GM04504 (cell line): ENCODE results near the gene EIF4E2.
"Not testable (repeated sequence)": the region's sequence is repeated elsewhere in the genome, so short reads cannot be mapped to it uniquely, and the experiment has no call there.

ENCODE experiments used
- DNase-seq: peaks from one replicate; pipeline ENCODE4 v3.0.0-alpha.2; 2012; ENCODE audit warnings: low read depth

The EIF4E2 gene

GRCh38 chr2:232522623-232523401, 27.7 kb upstream of the EIF4E2 start:
- DNase-seq = no peak

- no peak for DNase-seq
These were observed 27.1 kb upstream of the EIF4E2 start for GRCh38 chr2:232523402-232523681.

- no peak for DNase-seq
These were observed 26.5 kb upstream of the EIF4E2 start for GRCh38 chr2:232523682-232524597.

GRCh38 chr2:232524771-232525170, 25.7 kb upstream of the EIF4E2 start:
- no peak for DNase-seq

GRCh38 chr2:232525199-232525598, 25.3 kb upstream of the EIF4E2 start:
- DNase-seq = no peak

GRCh38 chr2:232525791-232526371, 24.6 kb upstream of the EIF4E2 start, which contains the start of gene CHRND:
CHRND (plus strand) TSS chr2:232526160; CDS start chr2:232526216, 56 bp downstream.
- no peak for DNase-seq

- DNase-seq = no peak
These were observed 24.0 kb upstream of the EIF4E2 start for GRCh38 chr2:232526372-232526941.

- no peak for DNase-seq
These were observed 22.5 kb upstream of the EIF4E2 start for GRCh38 chr2:232527905-232528470.

GRCh38 chr2:232528746-232529460, 21.6 kb upstream of the EIF4E2 start:
- DNase-seq = no peak

- no peak for DNase-seq
These were observed 20.5 kb upstream of the EIF4E2 start for GRCh38 chr2:232529806-232530547.

- DNase-seq = no peak
These were observed 19.7 kb upstream of the EIF4E2 start for GRCh38 chr2:232530626-232531260.

GRCh38 chr2:232532419-232532818, 18.1 kb upstream of the EIF4E2 start:
- no peak for DNase-seq

- DNase-seq = not testable (repeated sequence)
These were observed 17.7 kb upstream of the EIF4E2 start for GRCh38 chr2:232532821-232533220.

GRCh38 chr2:232533944-232534710, 16.4 kb upstream of the EIF4E2 start:
- DNase-seq = no peak

GRCh38 chr2:232534940-232535651, 15.4 kb upstream of the EIF4E2 start:
- DNase-seq = no peak

GRCh38 chr2:232535761-232536530, 14.5 kb upstream of the EIF4E2 start:
- DNase-seq = no peak

GRCh38 chr2:232537079-232537478, 13.4 kb upstream of the EIF4E2 start:
- DNase-seq = no peak

- DNase-seq = no peak
These were observed 13.0 kb upstream of the EIF4E2 start for GRCh38 chr2:232537499-232537898.
